Peyer's patch (tissue), 4 donors: ENCODE results near the gene SNRPA.

Source experiments
- POLR2A ChIP-seq, 2 donors: fragments of 450-650 bp; IDR thresholded peaks; one replicate each; pipeline ENCODE4 v1.5.1; 2017; ENCODE audit warnings: antibody characterized with exemption in 2 of 2, mild to moderate bottlenecking in 2 of 2, moderate library complexity in 2 of 2
- TF ChIP-seq, protein P1 (sequence below), 6 experiments: fragments of 450-650 bp in 4 of 6; fragments of 200-600 bp in 2 of 6; sonication (generic) in 1 of 6; IDR thresholded peaks; one replicate each; pipeline ENCODE4 v1.5.1; 2017 to 2019; ENCODE audit warnings: antibody characterized with exemption in 6 of 6, mild to moderate bottlenecking in 3 of 6, moderate library complexity in 1 of 6

DNA sequence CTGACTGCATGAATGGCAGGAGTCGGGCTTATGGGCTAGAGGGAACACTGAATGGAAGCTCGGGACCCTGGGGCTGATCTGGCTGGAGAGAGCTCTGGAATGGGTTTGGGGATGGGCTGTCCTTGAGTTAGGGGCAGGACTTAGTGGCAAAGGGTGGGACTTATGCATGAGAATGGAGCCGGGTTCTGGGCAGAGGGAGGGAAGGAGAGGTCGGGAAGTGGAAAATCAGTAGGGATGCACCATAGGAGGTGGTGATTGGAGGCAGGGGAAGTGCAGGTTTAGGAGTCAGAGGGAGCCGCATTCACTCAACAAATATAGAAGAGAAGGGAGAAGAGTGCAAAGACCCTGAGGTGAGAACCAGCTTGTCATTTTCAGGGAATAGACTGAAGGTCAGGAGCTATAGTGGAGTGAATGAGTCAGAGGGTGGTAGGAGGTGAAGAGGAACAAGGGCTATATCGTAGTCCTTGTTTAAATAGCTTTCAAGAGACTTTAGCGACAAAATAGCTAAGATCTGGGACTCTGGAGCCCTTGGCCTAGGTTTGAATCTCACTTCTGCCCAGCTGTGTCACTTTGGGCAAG lies 27.8 kb downstream of the SNRPA start:
- TF ChIP-seq, protein P1, sequence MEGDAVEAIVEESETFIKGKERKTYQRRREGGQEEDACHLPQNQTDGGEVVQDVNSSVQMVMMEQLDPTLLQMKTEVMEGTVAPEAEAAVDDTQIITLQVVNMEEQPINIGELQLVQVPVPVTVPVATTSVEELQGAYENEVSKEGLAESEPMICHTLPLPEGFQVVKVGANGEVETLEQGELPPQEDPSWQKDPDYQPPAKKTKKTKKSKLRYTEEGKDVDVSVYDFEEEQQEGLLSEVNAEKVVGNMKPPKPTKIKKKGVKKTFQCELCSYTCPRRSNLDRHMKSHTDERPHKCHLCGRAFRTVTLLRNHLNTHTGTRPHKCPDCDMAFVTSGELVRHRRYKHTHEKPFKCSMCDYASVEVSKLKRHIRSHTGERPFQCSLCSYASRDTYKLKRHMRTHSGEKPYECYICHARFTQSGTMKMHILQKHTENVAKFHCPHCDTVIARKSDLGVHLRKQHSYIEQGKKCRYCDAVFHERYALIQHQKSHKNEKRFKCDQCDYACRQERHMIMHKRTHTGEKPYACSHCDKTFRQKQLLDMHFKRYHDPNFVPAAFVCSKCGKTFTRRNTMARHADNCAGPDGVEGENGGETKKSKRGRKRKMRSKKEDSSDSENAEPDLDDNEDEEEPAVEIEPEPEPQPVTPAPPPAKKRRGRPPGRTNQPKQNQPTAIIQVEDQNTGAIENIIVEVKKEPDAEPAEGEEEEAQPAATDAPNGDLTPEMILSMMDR (IDR thresholded peaks at IDR 0.05): no peak
- no peak for TF ChIP-seq POLR2A (IDR thresholded peaks at IDR 0.05)
